Heart left ventricle (tissue), 16 donors: ENCODE measurements around the gene KDM4B. TPM values are rescaled to one million over a fixed set of nuclear protein-coding genes. Genes with fewer than 3 reads are reported as not detected.

Experiments used
- ATAC-seq, 4 donors: fragments of 200-7000 bp; cut with Tn5 transposase; one replicate each; pipeline ENCODE4 v1.9.1; 2020 to 2022; ENCODE audit warnings: moderate library complexity in 4 of 4, mild to moderate bottlenecking in 3 of 4, moderate number of reproducible peaks in 1 of 4
- DNase-seq, 5 donors: peaks; one replicate each; pipeline ENCODE4 v3.0.0-alpha.2; 2020
- H3K27ac ChIP-seq, 12 donors: fragments of 200-600 bp; sonication (generic) in 4 of 12; one replicate each; pipeline versions ENCODE4 v1.5.0 to v1.8.0; 2016 to 2022; ENCODE audit warnings: mild to moderate bottlenecking in 2 of 12
- H3K27me3 ChIP-seq, 9 donors: fragments of 200-600 bp; sonication (generic) in 2 of 9; one replicate each; pipeline versions ENCODE4 v1.5.1 to v1.8.0; 2016 to 2022; ENCODE audit warnings: mild to moderate bottlenecking in 3 of 9
- H3K36me3 ChIP-seq, 9 donors: fragments of 200-600 bp; sonication (generic) in 2 of 9; one replicate each; pipeline versions ENCODE4 v1.5.0 to v1.8.0; 2018 to 2022; ENCODE audit warnings: mild to moderate bottlenecking in 2 of 9
- H3K4me1 ChIP-seq, 12 donors: fragments of 200-600 bp; sonication (generic) in 4 of 12; one replicate each; pipeline versions ENCODE4 v1.5.0 to v1.8.0; 2016 to 2022; ENCODE audit warnings: mild to moderate bottlenecking in 3 of 12
- H3K4me3 ChIP-seq, 12 donors: fragments of 200-600 bp; sonication (generic) in 4 of 12; one replicate each; pipeline versions ENCODE4 v1.5.0 to v1.8.0; 2017 to 2022; ENCODE audit warnings: mild to moderate bottlenecking in 9 of 12, moderate library complexity in 4 of 12
- H3K9me3 ChIP-seq, 12 donors: fragments of 200-600 bp; sonication (generic) in 4 of 12; one replicate each; pipeline versions ENCODE4 v1.5.0 to v1.8.0; 2016 to 2022; ENCODE audit warnings: mild to moderate bottlenecking in 1 of 12
- POLR2A ChIP-seq, 2 donors: fragments of 450-650 bp; IDR thresholded peaks; one replicate each; pipeline ENCODE4 v1.6.1; 2017; ENCODE audit warnings: antibody characterized with exemption in 2 of 2, mild to moderate bottlenecking in 2 of 2, moderate library complexity in 2 of 2
- WGBS, 4 donors: extraction: QIAGEN DNeasy Blood & Tissue Kit in 2 of 4; methylation state at CpG; one replicate each; pipeline versions ENCODE4 v1.1.5 to v1.1.7; 2013 to 2018; 5-methylcytosine and 5-hydroxymethylcytosine counted together
- intact Hi-C, 10 donors: fragments of 100-400 bp; cut with DNase I; formaldehyde crosslinking; loops; one replicate each; pipeline versions ENCODE4 v1.11.1 to v1.14.2; 2022
- polyA plus RNA-seq, 2 donors: library from polyadenylated mRNA; stranded (reverse); fragments of 200-250 nt; gene quantifications; one replicate each; pipeline ENCODE4 v1.2.3, GENCODE V29; 2013
- total RNA-seq, 9 donors: library from RNA; depleted of rRNA in 2 of 9; stranded (reverse); fragments of >200 nt in 2 of 9; fragmentation: NEBNext Ultra II Directional in 3 of 9; extraction: Animal tissue kit (Norgen Biotek cat#: 25700) in 3 of 9; gene quantifications; one replicate each; pipeline versions ENCODE4 v1.1.0 to v1.2.4, GENCODE V29; 2016 to 2023
- TF ChIP-seq, protein P1 (sequence below), 12 donors: fragments of 200-600 bp; sonication (generic) in 4 of 12; IDR thresholded peaks; one replicate each; pipeline versions ENCODE4 v1.5.0 to v1.8.0; 2018 to 2022; ENCODE audit warnings: antibody characterized with exemption in 12 of 12, mild to moderate bottlenecking in 5 of 12
- donor health status: ischemic (EF 13 %, LVEDD 7.1; RV severe dilation, severe dysfunction).
- donor health status: healthy with polysubstance abuse.
- donor health status: DM: no; HTN: yes; CAD: no.
- donor health status: DM: no; HTN: no; CAD: no.
- donor health status: ischemic (EF 25% LVEDD 6.9; RV normal size, moderate dysfunction).
- donor health status: ischemic (EF 25% LVEDD 5.7; RV mildly dilated, moderate dysfunction).
- donor health status: healthy.
- donor health status: DM: yes; HTN: yes; CAD: no.
- donor health status: ischemic (EF 35%, LVEDD 5.7; RV mildly dilated, moderate dysfunction).
- donor health status: nonischemic (EF 11% LVEDD 7.7; RV severe dilation, severe dysfunction).
- donor health status: DM: yes; HTN: yes; CAD: no.
- donor health status: PGD.
- donor health status: ischemic (EF 29% LVEDD 5.4; RV normal size, mild dysfunction).
- donor health status: nonischemic (EF 23%, LVEDD 6.1; RV moderate dilation, normal function).

The KDM4B gene
- total and polyA plus RNA-seq, 11 donors, result 21.5 to 36.5 (median 27.2) TPM

DNA sequence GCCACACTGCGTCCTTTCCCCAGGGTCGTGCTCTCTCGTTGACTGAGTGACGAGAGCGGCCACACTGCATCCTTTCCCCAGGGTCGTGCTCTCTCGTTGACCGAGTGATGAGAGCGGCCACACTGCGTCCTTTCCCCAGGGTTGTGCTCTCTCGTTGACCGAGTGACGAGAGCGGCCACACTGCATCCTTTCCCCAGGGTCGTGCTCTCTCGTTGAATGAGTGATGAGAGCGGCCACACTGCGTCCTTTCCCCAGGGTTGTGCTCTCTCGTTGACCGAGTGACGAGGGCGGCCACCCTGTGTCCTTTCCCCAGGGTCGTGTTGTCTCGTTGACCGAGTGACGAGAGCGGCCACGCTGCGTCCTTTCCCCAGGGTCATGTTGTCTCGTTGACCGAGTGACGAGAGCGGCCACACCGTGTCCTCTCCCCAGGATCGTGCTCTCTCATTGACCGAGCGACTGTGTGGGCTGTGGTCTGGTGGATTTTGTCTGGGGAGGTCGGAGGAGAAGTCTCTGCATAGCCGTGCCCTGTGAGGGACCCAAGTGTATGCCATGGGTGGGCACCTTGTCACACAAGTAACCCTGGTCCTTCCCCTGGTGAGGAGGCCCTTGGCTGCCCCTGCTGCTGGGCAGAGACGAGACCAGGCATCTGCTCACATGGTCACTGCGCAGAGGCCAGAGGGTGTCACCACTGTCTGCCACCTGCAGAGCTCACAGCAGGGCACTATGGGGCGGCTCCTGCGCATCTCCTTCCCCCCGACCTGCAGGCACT lies 107.7 kb downstream of the KDM4B start:
- intact Hi-C loops, result no loop called here
- 78 to 87% (median 83%) methylated on average over 24 to 43 of the region's 44 CpGs for WGBS, 4 donors
- ATAC-seq (no peak), DNase-seq (no peak)
- Histone ChIP-seq H3K36me3 (peaks cover 0 to 64% (median 43%) of the 10 kb centered on the region in 9 donors), H3K4me3 (no peak overlapping the region), H3K9me3 (no peaks in the 10 kb centered on the region), H3K27me3 (no peaks in the 10 kb centered on the region), H3K4me1 (peaks cover 0 to 19% (median 6%) of the 10 kb centered on the region in 12 donors), H3K27ac (peak overlapping the region in 3 of 12 donors; percentile 15 to 54 (median 30))
- TF ChIP-seq, protein P1, sequence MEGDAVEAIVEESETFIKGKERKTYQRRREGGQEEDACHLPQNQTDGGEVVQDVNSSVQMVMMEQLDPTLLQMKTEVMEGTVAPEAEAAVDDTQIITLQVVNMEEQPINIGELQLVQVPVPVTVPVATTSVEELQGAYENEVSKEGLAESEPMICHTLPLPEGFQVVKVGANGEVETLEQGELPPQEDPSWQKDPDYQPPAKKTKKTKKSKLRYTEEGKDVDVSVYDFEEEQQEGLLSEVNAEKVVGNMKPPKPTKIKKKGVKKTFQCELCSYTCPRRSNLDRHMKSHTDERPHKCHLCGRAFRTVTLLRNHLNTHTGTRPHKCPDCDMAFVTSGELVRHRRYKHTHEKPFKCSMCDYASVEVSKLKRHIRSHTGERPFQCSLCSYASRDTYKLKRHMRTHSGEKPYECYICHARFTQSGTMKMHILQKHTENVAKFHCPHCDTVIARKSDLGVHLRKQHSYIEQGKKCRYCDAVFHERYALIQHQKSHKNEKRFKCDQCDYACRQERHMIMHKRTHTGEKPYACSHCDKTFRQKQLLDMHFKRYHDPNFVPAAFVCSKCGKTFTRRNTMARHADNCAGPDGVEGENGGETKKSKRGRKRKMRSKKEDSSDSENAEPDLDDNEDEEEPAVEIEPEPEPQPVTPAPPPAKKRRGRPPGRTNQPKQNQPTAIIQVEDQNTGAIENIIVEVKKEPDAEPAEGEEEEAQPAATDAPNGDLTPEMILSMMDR (IDR thresholded peaks at IDR 0.05), result no peak
- TF ChIP-seq POLR2A (IDR thresholded peaks at IDR 0.05), result no peak

DNA sequence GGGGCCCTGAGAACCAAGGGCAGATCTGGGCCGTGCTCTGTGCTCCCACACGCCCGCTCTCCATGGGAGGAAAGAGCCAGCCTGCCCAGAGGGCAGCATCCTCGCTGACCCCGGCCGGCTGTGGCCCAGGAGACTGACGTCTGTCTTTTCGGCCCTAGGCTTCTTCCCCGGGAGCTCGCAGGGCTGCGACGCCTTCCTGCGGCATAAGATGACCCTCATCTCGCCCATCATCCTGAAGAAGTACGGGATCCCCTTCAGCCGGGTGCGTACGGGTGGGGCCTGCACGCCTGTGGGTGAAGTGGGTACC lies 108.2 kb downstream of the KDM4B start:
- WGBS, 4 donors, result 94 to 96% (median 96%) methylated on average over 18 to 19 of the region's 19 CpGs; no CpG with 5 or more reads in 1 of the 4 donors

DNA sequence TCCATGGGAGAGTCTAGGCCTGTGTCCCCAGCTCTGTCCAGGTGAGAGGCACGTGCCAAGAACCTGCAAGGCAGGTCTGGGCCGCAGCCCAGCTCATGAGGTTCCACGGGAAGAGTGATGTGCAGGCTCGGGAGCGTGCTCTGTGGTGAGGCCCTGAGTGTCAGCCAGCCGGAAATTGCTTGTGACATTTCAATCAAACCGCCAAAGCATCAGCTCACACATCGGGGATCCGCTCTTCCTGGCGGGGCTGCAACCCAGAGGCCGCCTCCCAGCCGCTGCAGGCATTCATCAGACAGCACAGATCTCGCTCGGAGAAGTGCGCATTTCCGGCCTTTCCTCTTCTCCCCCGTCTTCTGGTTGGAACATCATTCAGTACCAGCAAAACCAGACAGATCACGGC lies 109.3 kb downstream of the KDM4B start:
- Histone ChIP-seq H3K27ac (no peak overlapping the region), H3K36me3 (peaks cover 0 to 71% (median 58%) of the 10 kb centered on the region in 9 donors), H3K4me3 (no peak overlapping the region), H3K27me3 (no peaks in the 10 kb centered on the region), H3K9me3 (no peaks in the 10 kb centered on the region), H3K4me1 (peaks cover 0 to 21% (median 7%) of the 10 kb centered on the region in 12 donors)
- 79 to 86% (median 83%) methylated on average over 15 to 18 of the region's 18 CpGs for WGBS, 4 donors
- ATAC-seq, result peak in 2 of 4 donors; percentile 3 to 4
- DNase-seq, result no peak
- intact Hi-C loops, result no loop called here
- TF ChIP-seq POLR2A (IDR thresholded peaks at IDR 0.05), result no peak
- TF ChIP-seq, protein P1 (IDR thresholded peaks at IDR 0.05), result no peak

More for the DNA sequence above, 108.2 kb downstream of the KDM4B start:
- intact Hi-C loops, result no loop called here
- peak overlapping the region in 2 of 12 donors; percentile 15 to 30 for H3K27ac ChIP-seq
- ATAC-seq (no peak), DNase-seq (no peak)
- peaks cover 0 to 19% (median 5%) of the 10 kb centered on the region in 12 donors for H3K4me1 ChIP-seq
- no peak overlapping the region for H3K4me3 ChIP-seq
- H3K36me3 ChIP-seq, result peaks cover 0 to 65% (median 48%) of the 10 kb centered on the region in 9 donors
- H3K9me3 ChIP-seq, result no peaks in the 10 kb centered on the region
- no peaks in the 10 kb centered on the region for H3K27me3 ChIP-seq
- TF ChIP-seq, protein P1 (IDR thresholded peaks at IDR 0.05), result no peak
- TF ChIP-seq POLR2A (IDR thresholded peaks at IDR 0.05), result no peak

DNA sequence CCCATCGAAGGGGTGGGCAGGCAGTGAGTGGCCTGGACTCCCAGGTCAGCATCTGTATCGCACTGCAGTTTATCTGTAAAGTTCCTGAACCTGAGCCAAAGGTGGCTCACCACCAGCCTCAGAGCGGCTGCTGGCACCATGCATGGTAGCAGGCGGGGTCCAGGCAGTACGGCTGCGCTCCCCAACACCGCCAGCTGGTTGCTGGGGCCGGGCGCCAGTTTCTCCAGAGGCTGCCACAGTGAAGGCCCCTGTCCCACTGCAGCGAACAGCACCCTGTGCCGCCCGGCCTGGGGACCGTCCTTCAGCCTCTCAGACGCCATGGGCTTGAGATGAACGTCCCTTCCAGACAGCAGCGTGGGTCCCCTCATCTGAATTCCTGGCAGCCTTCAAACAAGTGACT lies 109.8 kb downstream of the KDM4B start:
- Histone ChIP-seq H3K27ac (no peak overlapping the region), H3K4me1 (peaks cover 0 to 24% (median 8%) of the 10 kb centered on the region in 12 donors), H3K27me3 (no peaks in the 10 kb centered on the region), H3K4me3 (no peak overlapping the region), H3K36me3 (peaks cover 0 to 74% (median 60%) of the 10 kb centered on the region in 9 donors), H3K9me3 (no peaks in the 10 kb centered on the region)
- TF ChIP-seq, protein P1 (IDR thresholded peaks at IDR 0.05), result no peak
- no peak for TF ChIP-seq POLR2A (IDR thresholded peaks at IDR 0.05)
- DNase-seq (peak in 3 of 5 donors; percentile 53 to 70 (median 59)), ATAC-seq (peak; percentile 66 to 86 (median 79))
- WGBS, 4 donors, result 51 to 68% (median 63%) methylated on average over 15 to 16 of the region's 16 CpGs
- intact Hi-C loops, result no loop called here
